Left kidney (tissue), 2 donors: ENCODE data around the gene ODAD3. TPM values are rescaled to one million over a fixed set of nuclear protein-coding genes. Genes with fewer than 3 reads are reported as not detected.
"Not testable (repeated sequence)": the region's sequence is repeated elsewhere in the genome, so short reads cannot be mapped to it uniquely, and the experiment has no call there.

Experiments used
- DNase-seq: peaks from one replicate; pipeline ENCODE4 v3.0.0-alpha.2; 2013
- polyA plus RNA-seq: library from polyadenylated mRNA; unstranded; fragments of 120-200 nt; gene quantifications from one replicate; pipeline ENCODE4 v1.2.1, GENCODE V29; 2013; ENCODE audit not compliant: insufficient read length

The ODAD3 gene
- polyA plus RNA-seq, 1 donor, result 1.4 TPM

- no peak for DNase-seq
These were observed 26.5 kb upstream of the ODAD3 start for GRCh38 chr19:11461453-11461852.

GRCh38 chr19:11460207-11460606, 25.3 kb upstream of the ODAD3 start:
- DNase-seq, result no peak

GRCh38 chr19:11458912-11459311, 24.0 kb upstream of the ODAD3 start:
- not testable (repeated sequence) for DNase-seq

GRCh38 chr19:11458236-11458900, 23.4 kb upstream of the ODAD3 start:
- no peak for DNase-seq

GRCh38 chr19:11457831-11458230, 22.9 kb upstream of the ODAD3 start:
- DNase-seq, result no peak

- no peak for DNase-seq
These were observed 22.2 kb upstream of the ODAD3 start for GRCh38 chr19:11457115-11457514.

- no peak for DNase-seq
These were observed 21.7 kb upstream of the ODAD3 start for GRCh38 chr19:11456659-11457058.

- DNase-seq, result not testable (repeated sequence)
These were observed 20.3 kb upstream of the ODAD3 start for GRCh38 chr19:11455233-11455554.

GRCh38 chr19:11453468-11454341, 18.8 kb upstream of the ODAD3 start:
- no peak for DNase-seq

- DNase-seq, result no peak
These were observed 17.8 kb upstream of the ODAD3 start for GRCh38 chr19:11452620-11453310.

- DNase-seq, result no peak
These were observed 17.1 kb upstream of the ODAD3 start for GRCh38 chr19:11451871-11452619.

GRCh38 chr19:11451327-11451870, 16.5 kb upstream of the ODAD3 start:
- DNase-seq, result no peak

- DNase-seq, result no peak
These were observed 15.8 kb upstream of the ODAD3 start for GRCh38 chr19:11450570-11451326.

GRCh38 chr19:11448923-11449554, 14.1 kb upstream of the ODAD3 start:
- DNase-seq, result no peak

GRCh38 chr19:11448410-11448809, 13.5 kb upstream of the ODAD3 start:
- DNase-seq, result no peak

- DNase-seq, result no peak
These were observed 12.7 kb upstream of the ODAD3 start for GRCh38 chr19:11447347-11448262.

- DNase-seq, result no peak
These were observed 11.9 kb upstream of the ODAD3 start for GRCh38 chr19:11446652-11447301.

GRCh38 chr19:11446271-11446651, 11.3 kb upstream of the ODAD3 start:
- no peak for DNase-seq

GRCh38 chr19:11445141-11445540, 10.2 kb upstream of the ODAD3 start:
- no peak for DNase-seq
